ENCODE results near the gene GPR153. TPM values are rescaled to one million over a fixed set of nuclear protein-coding genes. Genes with fewer than 3 reads are reported as not detected.

Gene GPR153
- total and polyA plus RNA-seq, 8 donors = 0.19 to 5.1 (median 0.93) TPM

GRCh38 chr1:6199298-6200187 lies 61.4 kb downstream of the GPR153 start, which contains the start of gene RPL22:
Gene RPL22 (minus strand): TSS chr1:6199595. CDS start chr1:6199573, 22 bp downstream.
- Histone ChIP-seq H3K36me3 (peaks cover 0 to 13% (median 7%) of the 10 kb centered on the region in 3 donors), H3K9me3 (no peaks in the 10 kb centered on the region), H3K4me3 (peak within 1 kb of the TSS; percentile 71 to 100 (median 85)), H3K27ac (peak within 1 kb of the TSS; percentile 59 to 79 (median 66)), H3K4me1 (peaks cover 8 to 13% (median 11%) of the 10 kb centered on the region in 3 donors), H3K27me3 (no peaks in the 10 kb centered on the region)
- peak; percentile 94 for FAIRE-seq
- ATAC-seq = peak; percentile 97 to 99 (median 98)
- DNase-seq = peak; percentile 93 to 98 (median 98)
- intact Hi-C loops (cut with DNase I) = no loop called here
- WGBS, 2 donors = 2% methylated on average over 53 of the region's 53 CpGs
- TF ChIP-seq CTCF (IDR thresholded peaks at IDR 0.05) = no peak

- H3K4me3 ChIP-seq = peak overlapping the region; percentile 71 to 100 (median 85)
- WGBS, 2 donors = 0 to 1% methylated on average over 31 of the region's 31 CpGs
- peaks cover 8 to 13% (median 11%) of the 10 kb centered on the region in 3 donors for H3K4me1 ChIP-seq
- TF ChIP-seq CTCF (IDR thresholded peaks at IDR 0.05) = no peak
- intact Hi-C loops (cut with DNase I) = no loop called here
- peak; percentile 5 to 28 (median 9) for ATAC-seq
- no peak for FAIRE-seq
- H3K36me3 ChIP-seq = peaks cover 3 to 21% (median 15%) of the 10 kb centered on the region in 3 donors
- H3K9me3 ChIP-seq = no peaks in the 10 kb centered on the region
- H3K27me3 ChIP-seq = no peaks in the 10 kb centered on the region
- H3K27ac ChIP-seq = peak overlapping the region; percentile 20 to 79 (median 66)
- no peak for DNase-seq
These were observed 62.1 kb downstream of the GPR153 start for GRCh38 chr1:6198646-6199297.

- no peak for FAIRE-seq
- H3K9me3 ChIP-seq = no peaks in the 10 kb centered on the region
These were observed 63.0 kb downstream of the GPR153 start for GRCh38 chr1:6197746-6198427.

More at GRCh38 chr1:6197746-6198427, 63.0 kb downstream of the GPR153 start:
- Histone ChIP-seq H3K36me3 (peaks cover 3 to 30% (median 19%) of the 10 kb centered on the region in 3 donors), H3K27ac (no peak overlapping the region), H3K4me1 (peaks cover 8 to 13% (median 11%) of the 10 kb centered on the region in 3 donors), H3K27me3 (no peaks in the 10 kb centered on the region), H3K4me3 (peak overlapping the region in 2 of 4 donors; percentile 71 to 100)
- ATAC-seq = no peak
- WGBS, 2 donors = 35 to 38% methylated on average over 6 of the region's 6 CpGs
- no peak for DNase-seq
- no peak for TF ChIP-seq CTCF (IDR thresholded peaks at IDR 0.05)
- intact Hi-C loops (cut with DNase I) = no loop called here

Other genes with a start within 250 kb of the GPR153 start
- 1 to 10 TPM; 1.2 to 9.0 (median 4.1) TPM for gene KCNAB2, start 215.2 kb downstream of the GPR153 start, total RNA-seq
- gene KCNAB2, start 215.2 kb downstream of the GPR153 start, polyA plus RNA-seq = 1 to 10 TPM; 4.1 to 4.6 TPM
- under 1 TPM; 0.09 to 0.46 (median 0.27) TPM for gene CHD5, start 80.8 kb downstream of the GPR153 start, total RNA-seq
- gene CHD5, start 80.8 kb downstream of the GPR153 start, polyA plus RNA-seq = 1 to 10 TPM; 1.2 to 2.9 TPM
- 100 to 1,000 TPM; 186 to 264 (median 221) TPM for gene RPL22, start 61.5 kb downstream of the GPR153 start, total RNA-seq
- 100 to 1,000 TPM; 252 to 378 TPM for gene RPL22, start 61.5 kb downstream of the GPR153 start, polyA plus RNA-seq
- 10 to 100 TPM in 5 of 6 donors, 1 to 10 TPM in 1; 7.1 to 21.6 (median 12.5) TPM for gene RNF207, start 55.0 kb downstream of the GPR153 start, total RNA-seq
- gene RNF207, start 55.0 kb downstream of the GPR153 start, polyA plus RNA-seq = 10 to 100 TPM; 26.2 to 52.8 TPM
- gene ICMT, start 25.1 kb downstream of the GPR153 start, total RNA-seq = 10 to 100 TPM; 13.4 to 26.4 (median 21.5) TPM
- 10 to 100 TPM in 1 of 2 donors, 1 to 10 TPM in 1; 8.3 to 16.0 TPM for gene ICMT, start 25.1 kb downstream of the GPR153 start, polyA plus RNA-seq
- not detected for gene HES3, start 16.9 kb downstream of the GPR153 start, total RNA-seq
- gene HES3, start 16.9 kb downstream of the GPR153 start, polyA plus RNA-seq = not detected
- gene ACOT7, start 132.7 kb upstream of the GPR153 start, total RNA-seq = 1 to 10 TPM; 3.1 to 7.6 (median 5.2) TPM
- 1 to 10 TPM; 3.8 to 7.0 TPM for gene ACOT7, start 132.7 kb upstream of the GPR153 start, polyA plus RNA-seq
- gene HES2, start 158.8 kb upstream of the GPR153 start, total RNA-seq = under 1 TPM in 3 of 6 donors, not detected in 3; 0.03 to 0.31 (median 0.09) TPM
- gene HES2, start 158.8 kb upstream of the GPR153 start, polyA plus RNA-seq = not detected
- gene ESPN, start 163.7 kb upstream of the GPR153 start, total RNA-seq = 1 to 10 TPM in 1 of 6 donors, under 1 TPM in 5; 0.31 to 2.5 (median 0.68) TPM
- under 1 TPM; 0.28 to 0.99 TPM for gene ESPN, start 163.7 kb upstream of the GPR153 start, polyA plus RNA-seq
- 1 to 10 TPM in 5 of 6 donors, under 1 TPM in 1; 0.98 to 2.9 (median 2.4) TPM for gene TNFRSF25, start 205.1 kb upstream of the GPR153 start, total RNA-seq
- gene TNFRSF25, start 205.1 kb upstream of the GPR153 start, polyA plus RNA-seq = 10 to 100 TPM; 13.4 to 26.7 TPM
- gene PLEKHG5, start 230.6 kb upstream of the GPR153 start, total RNA-seq = 1 to 10 TPM; 1.5 to 3.9 (median 2.6) TPM
- gene PLEKHG5, start 230.6 kb upstream of the GPR153 start, polyA plus RNA-seq = 1 to 10 TPM; 6.2 to 7.3 TPM